Sigmoid colon (tissue), 7 donors: ENCODE results near the gene PLOD3. TPM values are rescaled to one million over a fixed set of nuclear protein-coding genes. Genes with fewer than 3 reads are reported as not detected.

Source experiments
- DNase-seq: peaks from one replicate; pipeline ENCODE4 v3.0.0-alpha.2; 2019
- H3K27ac ChIP-seq, 4 donors: fragments of 200-600 bp; sonication (generic); one replicate each; pipeline ENCODE4 v1.5.1; 2016 to 2019; ENCODE audit warnings: mild to moderate bottlenecking in 1 of 4
- H3K27me3 ChIP-seq, 3 donors: fragments of 200-600 bp; sonication (generic); one replicate each; pipeline ENCODE4 v1.5.1; 2019; ENCODE audit warnings: mild to moderate bottlenecking in 1 of 3
- H3K36me3 ChIP-seq, 4 donors: fragments of 200-600 bp; sonication (generic); one replicate each; pipeline ENCODE4 v1.5.1; 2016 to 2019
- H3K4me1 ChIP-seq, 4 donors: fragments of 200-600 bp; sonication (generic); one replicate each; pipeline ENCODE4 v1.5.1; 2017 to 2019
- H3K4me3 ChIP-seq, 4 donors: fragments of 200-600 bp; sonication (generic); one replicate each; pipeline ENCODE4 v1.5.1; 2017 to 2019; ENCODE audit warnings: mild to moderate bottlenecking in 2 of 4, moderate library complexity in 1 of 4
- H3K9me3 ChIP-seq, 4 donors: fragments of 200-600 bp in 3 of 4; sonication (generic) in 3 of 4; one replicate each; pipeline versions ENCODE4 v1.5.1 to v1.6.1; 2013 to 2019
- CTCF ChIP-seq, 4 experiments: fragments of 450-650 bp in 3 of 4; fragments of 200-600 bp in 1 of 4; IDR thresholded peaks; one replicate each; pipeline ENCODE4 v1.5.1; 2016 to 2019; ENCODE audit warnings: antibody characterized with exemption in 4 of 4, mild to moderate bottlenecking in 3 of 4, moderate library complexity in 2 of 4
- EP300 ChIP-seq, 4 donors: sonication (generic); formaldehyde crosslinking; IDR thresholded peaks; one replicate each; pipeline ENCODE4 v1.6.1; 2017; ENCODE audit warnings: antibody characterized with exemption in 4 of 4
- POLR2A ChIP-seq, 2 donors: fragments of 450-650 bp; IDR thresholded peaks; one replicate each; pipeline ENCODE4 v1.6.1; 2016; ENCODE audit warnings: antibody characterized with exemption in 2 of 2, mild to moderate bottlenecking in 2 of 2, moderate library complexity in 2 of 2
- POLR2AphosphoS5 ChIP-seq, 4 donors: sonication (generic); formaldehyde crosslinking; IDR thresholded peaks; one replicate each; pipeline ENCODE4 v1.6.1; 2017; ENCODE audit warnings: antibody characterized with exemption in 4 of 4
- WGBS, 2 donors: extraction: QIAGEN DNeasy Blood & Tissue Kit; methylation state at CpG; one replicate each; pipeline ENCODE4 v1.1.7; 2013; 5-methylcytosine and 5-hydroxymethylcytosine counted together
- intact Hi-C: fragments of 100-400 bp; cut with DNase I; formaldehyde crosslinking; loops from one replicate; pipeline ENCODE4 v1.15.1; 2023
- polyA plus RNA-seq, 3 donors: library from polyadenylated mRNA; stranded (reverse); fragments of 200-250 nt; gene quantifications; one replicate each; pipeline ENCODE4 v1.2.3, GENCODE V29; 2013
- total RNA-seq, 4 donors: library from RNA; depleted of rRNA; stranded (reverse); fragments of >200 nt; gene quantifications; one replicate each; pipeline ENCODE4 v1.1.0, GENCODE V29; 2016
- donor health status: healthy with polysubstance abuse.
- donor health status: Bipolar disorder and iron deficiency.
- donor health status: healthy.

PLOD3 gene
- total and polyA plus RNA-seq, 7 donors: 18.0 to 57.3 (median 26.0) TPM

- DNase-seq: no peak
- Histone ChIP-seq H3K4me1 (peaks cover 0 to 17% (median 15%) of the 10 kb centered on the region in 4 donors), H3K36me3 (no peaks in the 10 kb centered on the region), H3K4me3 (no peak within 1 kb of the TSS), H3K9me3 (no peaks in the 10 kb centered on the region), H3K27me3 (peaks cover 32 to 94% (median 86%) of the 10 kb centered on the region in 3 donors), H3K27ac (no peak within 1 kb of the TSS)
- TF ChIP-seq POLR2AphosphoS5 (IDR thresholded peaks at IDR 0.05) (no peak), POLR2A (IDR thresholded peaks at IDR 0.05) (no peak), EP300 (IDR thresholded peaks at IDR 0.05) (no peak), CTCF (IDR thresholded peaks at IDR 0.05) (no peak)
- WGBS, 2 donors: 5% methylated on average over 56 of the region's 56 CpGs
- intact Hi-C loops: no loop called here
Observed at GRCh38 chr7:101180130-101180755, 37.1 kb downstream of the PLOD3 start, which contains the start of gene NAT16. TSS of gene NAT16 (minus strand) at chr7:101180293. CDS start at chr7:101174807, 5,486 bp downstream.

GRCh38 chr7:101179713-101180112 lies 37.7 kb downstream of the PLOD3 start:
- 3 to 6% methylated on average over 27 of the region's 27 CpGs for WGBS, 2 donors
- no peak for DNase-seq
- Histone ChIP-seq H3K27me3 (peaks cover 36 to 99% (median 91%) of the 10 kb centered on the region in 3 donors), H3K9me3 (no peaks in the 10 kb centered on the region), H3K27ac (no peak overlapping the region), H3K4me3 (no peak overlapping the region), H3K36me3 (no peaks in the 10 kb centered on the region), H3K4me1 (peaks cover 0 to 17% (median 15%) of the 10 kb centered on the region in 4 donors)
- intact Hi-C loops: no loop called here
- no peak for TF ChIP-seq POLR2A (IDR thresholded peaks at IDR 0.05)
- TF ChIP-seq POLR2AphosphoS5 (IDR thresholded peaks at IDR 0.05): no peak
- TF ChIP-seq CTCF (IDR thresholded peaks at IDR 0.05): no peak
- TF ChIP-seq EP300 (IDR thresholded peaks at IDR 0.05): no peak

GRCh38 chr7:101179117-101179516 lies 38.3 kb downstream of the PLOD3 start:
- Histone ChIP-seq H3K36me3 (no peaks in the 10 kb centered on the region), H3K9me3 (no peaks in the 10 kb centered on the region), H3K4me3 (no peak overlapping the region), H3K27me3 (peaks cover 42 to 99% (median 93%) of the 10 kb centered on the region in 3 donors), H3K4me1 (peaks cover 0 to 20% (median 17%) of the 10 kb centered on the region in 4 donors), H3K27ac (no peak overlapping the region)
- intact Hi-C loops: no loop called here
- no peak for DNase-seq
- 2% methylated on average over 20 of the region's 20 CpGs for WGBS, 2 donors
- TF ChIP-seq POLR2A (IDR thresholded peaks at IDR 0.05) (no peak), POLR2AphosphoS5 (IDR thresholded peaks at IDR 0.05) (no peak), EP300 (IDR thresholded peaks at IDR 0.05) (no peak), CTCF (IDR thresholded peaks at IDR 0.05) (no peak)

- no peak for DNase-seq
- 79 to 81% methylated on average over 2 of the region's 2 CpGs for WGBS, 2 donors
- TF ChIP-seq POLR2AphosphoS5 (IDR thresholded peaks at IDR 0.05): no peak
- no peak for TF ChIP-seq EP300 (IDR thresholded peaks at IDR 0.05)
- no peak for TF ChIP-seq POLR2A (IDR thresholded peaks at IDR 0.05)
- TF ChIP-seq CTCF (IDR thresholded peaks at IDR 0.05): no peak
- intact Hi-C loops: no loop called here
- no peak overlapping the region for H3K27ac ChIP-seq
- peaks cover 57 to 100% (median 96%) of the 10 kb centered on the region in 3 donors for H3K27me3 ChIP-seq
- no peak overlapping the region for H3K4me3 ChIP-seq
- H3K4me1 ChIP-seq: peaks cover 0 to 35% (median 27%) of the 10 kb centered on the region in 4 donors
- H3K9me3 ChIP-seq: no peaks in the 10 kb centered on the region
- H3K36me3 ChIP-seq: no peaks in the 10 kb centered on the region
Observed at GRCh38 chr7:101177644-101178043, 39.7 kb downstream of the PLOD3 start.
